ENCODE results near the gene SEC63.

GRCh38 chr6:107941627-107942026 is 16.4 kb downstream of the SEC63 start:
- no peak for TF ChIP-seq CTCF (IDR thresholded peaks at IDR 0.05; ENCODE audit: low read length)
- TF ChIP-seq EZH2 (IDR thresholded peaks at IDR 0.05; ENCODE audit: borderline replicate concordance, low read length), result no peak

Measured in OCI-LY1 (cell line).